IMR-90 (cell line): ENCODE data around the gene CKB. TPM values are rescaled to one million over a fixed set of nuclear protein-coding genes. Genes with fewer than 3 reads are reported as not detected.

Experiments
- ATAC-seq: fragments of 200-7000 bp; cut with Tn5 transposase; 2 replicates; pipeline ENCODE4 v1.9.1; 2020; ENCODE audit warnings: low read depth, mild to moderate bottlenecking, moderate library complexity
- BruUV-seq: library from RNA; stranded (reverse); fragments of 400-500 nt; replicated peaks from 2 replicates; lab custom pipeline; 2021; lab: Mats Ljungman, UMichigan
- CTCF ChIA-PET: fragments of 300-600 bp; formaldehyde crosslinking; extraction: SDS; loops from one replicate; lab custom pipeline; 2021; ENCODE audit warnings: antibody characterized with exemption; lab: Yijun Ruan, JAX
- POLR2A ChIA-PET: fragments of 300-600 bp; sonication (Branson Sonifier 250); formaldehyde crosslinking; loops from one replicate; lab custom pipeline; 2022; ENCODE audit warnings: antibody characterized with exemption; ENCODE audit not compliant: unreplicated experiment; lab: Charles Lee
- DNase-seq: peaks from one replicate; pipeline ENCODE4 v3.0.0; 2013
- H2AFZ ChIP-seq: replicated peaks from 2 replicates; pipeline ENCODE3; 2013; ENCODE audit warnings: low read length, mild to moderate bottlenecking; ENCODE audit not compliant: poor library complexity
- H2AK5ac ChIP-seq: 2 replicates; pipeline ENCODE4 v1.6.1; 2013; ENCODE audit warnings: low read depth, low read length, inconsistent platforms
- H2AK9ac ChIP-seq: replicated peaks from 2 replicates; pipeline ENCODE3; 2013; ENCODE audit warnings: mild to moderate bottlenecking, low read depth, low read length, moderate library complexity; ENCODE audit not compliant: poor library complexity
- H2BK120ac ChIP-seq: 2 replicates; pipeline ENCODE4 v1.6.1; 2013; ENCODE audit warnings: low read depth, low read length, inconsistent platforms
- H2BK15ac ChIP-seq: 3 replicates; pipeline ENCODE4 v1.6.1; 2013; ENCODE audit warnings: low read depth, low read length, inconsistent platforms
- H2BK20ac ChIP-seq: 2 replicates; pipeline ENCODE4 v1.6.1; 2013; ENCODE audit warnings: low read depth, mild to moderate bottlenecking, inconsistent platforms, low read length, moderate library complexity
- H2BK5ac ChIP-seq: 2 replicates; pipeline ENCODE4 v1.6.1; 2013; ENCODE audit warnings: mild to moderate bottlenecking, low read depth, low read length, inconsistent platforms; ENCODE audit not compliant: poor library complexity, severe bottlenecking
- H3K14ac ChIP-seq: replicated peaks from 2 replicates; pipeline ENCODE4 v1.6.1; 2013; ENCODE audit warnings: low read depth, low read length, inconsistent platforms
- H3K18ac ChIP-seq: 2 replicates; pipeline ENCODE4 v1.6.1; 2013; ENCODE audit warnings: low read depth, low read length, control low read depth
- H3K23ac ChIP-seq: 2 replicates; pipeline ENCODE4 v1.6.1; 2013; ENCODE audit warnings: low read depth, low read length, inconsistent platforms
- H3K27ac ChIP-seq: 2 replicates; pipeline ENCODE4 v1.5.1; 2013; ENCODE audit warnings: mild to moderate bottlenecking, control low read depth, low read length; ENCODE audit not compliant: insufficient read depth
- H3K27me3 ChIP-seq: 2 replicates; pipeline ENCODE4 v1.6.1; 2013; ENCODE audit warnings: low read length; ENCODE audit not compliant: control insufficient read depth, insufficient read depth
- H3K36me3 ChIP-seq: 2 replicates; pipeline ENCODE4 v1.6.1; 2013; ENCODE audit warnings: low read length, mixed read lengths; ENCODE audit not compliant: control insufficient read depth, insufficient read depth
- H3K4ac ChIP-seq: 2 replicates; pipeline ENCODE4 v1.6.1; 2013; ENCODE audit warnings: low read depth, low read length, inconsistent platforms
- H3K4me1 ChIP-seq: 2 replicates; pipeline ENCODE4 v1.6.1; 2013; ENCODE audit warnings: low read length, mixed read lengths; ENCODE audit not compliant: control insufficient read depth, insufficient read depth
- H3K4me2 ChIP-seq: 2 replicates; pipeline ENCODE4 v1.6.1; 2013; ENCODE audit warnings: low read depth, mild to moderate bottlenecking, control low read depth, low read length, moderate library complexity
- H3K4me3 ChIP-seq: 2 replicates; pipeline ENCODE4 v1.5.1; 2013; ENCODE audit warnings: low read depth, mild to moderate bottlenecking, control low read depth, low read length, moderate library complexity; ENCODE audit not compliant: insufficient read depth
- H3K56ac ChIP-seq: 2 replicates; pipeline ENCODE4 v1.6.1; 2013; ENCODE audit warnings: low read length, inconsistent platforms; ENCODE audit not compliant: insufficient read depth; ENCODE audit errors: extremely low read depth
- H3K79me1 ChIP-seq, 2 experiments: 2 replicates each; pipeline ENCODE4 v1.6.1; 2013; ENCODE audit warnings: low read length in 2 of 2, inconsistent platforms in 1 of 2, low read depth in 1 of 2
- H3K9ac ChIP-seq: 2 replicates; pipeline ENCODE4 v1.6.1; 2013; ENCODE audit warnings: low read depth, low read length, control low read depth
- H3K9me1 ChIP-seq: 2 replicates; pipeline ENCODE4 v1.6.1; 2013; ENCODE audit warnings: low read length, inconsistent platforms; ENCODE audit not compliant: insufficient read depth
- H3K9me3 ChIP-seq: 2 replicates; pipeline ENCODE4 v1.6.1; 2013; ENCODE audit warnings: low read length; ENCODE audit not compliant: control insufficient read depth, insufficient read depth
- H4K20me1 ChIP-seq: 2 replicates; pipeline ENCODE4 v1.6.1; 2013; ENCODE audit warnings: low read length, inconsistent platforms; ENCODE audit not compliant: insufficient read depth
- H4K5ac ChIP-seq: 2 replicates; pipeline ENCODE4 v1.6.1; 2013; ENCODE audit warnings: mild to moderate bottlenecking, low read depth, low read length, control low read depth
- H4K8ac ChIP-seq, 2 experiments: 2 replicates each; pipeline ENCODE4 v1.6.1; 2013; ENCODE audit warnings: low read depth in 2 of 2, low read length in 2 of 2, control low read depth in 1 of 2, inconsistent platforms in 1 of 2
- H4K91ac ChIP-seq: 2 replicates; pipeline ENCODE4 v1.6.1; 2013; ENCODE audit warnings: low read depth, low read length, inconsistent platforms; ENCODE audit not compliant: insufficient read depth
- CEBPB ChIP-seq: IDR thresholded peaks from 2 replicates; pipeline ENCODE4 v1.6.1; 2012; ENCODE audit warnings: low read depth, low read length, improper control_type of control experiment
- FOS ChIP-seq: fragments of 150-350 bp; IDR thresholded peaks from 2 replicates; pipeline ENCODE4 v1.6.1; 2016; ENCODE audit warnings: low read depth, low read length
- RFX5 ChIP-seq: IDR thresholded peaks from 2 replicates; pipeline ENCODE4 v1.8.0; 2012; ENCODE audit warnings: low read depth, mild to moderate bottlenecking, low read length, moderate library complexity
- WGBS, 2 experiments: methylation state at CpG; one replicate each; pipeline versions ENCODE4 v1.1.5 to v1.1.7; 2013; ENCODE audit warnings: missing lambda C conversion rate in 2 of 2; ENCODE audit not compliant: insufficient read length in 1 of 2; ENCODE audit errors: extremely low coverage in 2 of 2; 5-methylcytosine and 5-hydroxymethylcytosine counted together
- dilution Hi-C: fragments of 300-500 bp; cut with HindIII; formaldehyde crosslinking; loops from one replicate; pipeline ENCODE4 v1.14.3; 2018; ENCODE audit warnings: low sequenced_read_pairs; ENCODE audit not compliant: unreplicated experiment
- in situ Hi-C: fragments of 300-500 bp; cut with MboI; formaldehyde crosslinking; loops from 3 replicates; pipeline ENCODE4 v1.14.3; 2019; ENCODE audit warnings: low sequenced_read_pairs, inconsistent platforms, mixed read lengths
- intact Hi-C: fragments of 100-400 bp; cut with micrococcal nuclease; formaldehyde crosslinking; loops from 2 replicates; pipeline ENCODE4 v1.10.0; 2022
- polyA plus RNA-seq, 3 experiments: library from polyadenylated mRNA; depleted of rRNA; stranded (reverse); fragments of >200 nt; gene quantifications; 2 replicates each; pipeline ENCODE4 v1.2.3, GENCODE V29; 2012; ENCODE audit warnings: low replicate concordance in 1 of 3
- total RNA-seq: library from RNA; depleted of rRNA; stranded (reverse); fragments of >200 nt; gene quantifications from 2 replicates; pipeline ENCODE4 v1.2.3, GENCODE V29; 2012

The CKB gene
- total and polyA plus RNA-seq, 2 of the 4 experiments (the other 2 are of a cell fraction), result 17.7 to 82.6 TPM

DNA sequence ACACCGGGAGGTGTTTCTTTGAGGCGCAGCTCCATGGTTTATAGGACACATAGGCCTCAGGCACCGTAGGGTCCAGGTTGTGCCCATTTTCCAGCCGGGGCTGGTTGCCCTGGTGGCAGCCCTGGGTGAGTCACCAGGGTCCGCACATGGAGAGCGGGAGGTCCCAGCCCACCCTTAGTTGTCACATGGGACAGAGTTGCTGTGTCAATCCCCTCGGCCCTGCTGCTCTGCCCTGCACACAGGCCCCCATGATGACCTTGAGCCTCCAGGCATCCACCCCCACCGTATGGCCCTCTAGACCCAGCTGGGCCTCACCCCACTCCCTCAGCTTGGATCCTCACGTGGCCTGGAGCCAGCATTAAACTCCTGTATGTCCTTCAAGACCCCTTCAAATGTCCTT, 14.1 kb upstream of the CKB start:
- WGBS, 2 experiments, result 59% methylated on average over 7 of the region's 9 CpGs; no CpG with 5 or more reads in 1 of the 2 experiments
- DNase-seq (no peak), ATAC-seq (no peak)
- peaks cover 0 to 9% of the 10 kb centered on the region in 2 experiments; a peak in 1 of 4 replicates for H3K79me1 ChIP-seq
- POLR2A ChIA-PET, result no interaction called here
- no peak overlapping the region for H2AK9ac ChIP-seq
- H3K36me3 ChIP-seq, result peaks cover 11% of the 10 kb centered on the region; the same call in 1 of the 2 replicates
- no peaks in the 10 kb centered on the region for H3K9me1 ChIP-seq
- CTCF ChIA-PET, result no interaction called here
- peaks cover 15% of the 10 kb centered on the region for H3K4me1 ChIP-seq
- no peak overlapping the region for H3K18ac ChIP-seq
- no TSS peak for BruUV-seq
- H3K14ac ChIP-seq, result no peak overlapping the region
- H3K9me3 ChIP-seq, result no peaks in the 10 kb centered on the region
- no peak overlapping the region for H4K91ac ChIP-seq
- H4K20me1 ChIP-seq, result peaks cover 5% of the 10 kb centered on the region; the same call in 1 of the 2 replicates
- no peak overlapping the region for H3K4me2 ChIP-seq
- dilution Hi-C loops, result no loop called here
- in situ Hi-C loops, result no loop called here
- no peak overlapping the region for H2BK5ac ChIP-seq
- no peak overlapping the region for H2BK120ac ChIP-seq
- no peak for TF ChIP-seq FOS
- no peak for TF ChIP-seq CEBPB
- TF ChIP-seq RFX5, result no peak
- H2AK5ac ChIP-seq, result peak overlapping the region; percentile 43; the same call in 1 of the 2 replicates
- H3K4ac ChIP-seq, result no peak overlapping the region
- H2BK20ac ChIP-seq, result no peak overlapping the region
- no peak overlapping the region for H2BK15ac ChIP-seq
- no peak overlapping the region for H3K9ac ChIP-seq
- intact Hi-C loops, result no loop called here
- no peak overlapping the region; the same call in 1 of the 2 replicates for H3K27ac ChIP-seq
- no peak overlapping the region for H3K4me3 ChIP-seq
- H3K56ac ChIP-seq, result no peak overlapping the region
- H3K27me3 ChIP-seq, result no peaks in the 10 kb centered on the region
- no peak overlapping the region for H3K23ac ChIP-seq
- no peak overlapping the region for H4K5ac ChIP-seq
- no peak overlapping the region for H4K8ac ChIP-seq
- H2AFZ ChIP-seq, result no peak overlapping the region
